HepG2 (cell line): ENCODE data around the gene EED.

ENCODE experiments used
- RFX5 ChIP-seq: IDR thresholded peaks from 2 replicates; pipeline ENCODE4 v1.6.1; 2011; ENCODE audit warnings: low read depth, low read length, improper control_type of control experiment
- TF ChIP-seq, protein P1 (sequence below): sonication (generic); formaldehyde crosslinking; IDR thresholded peaks from 2 replicates; pipeline ENCODE4 v1.5.0; 2020; ENCODE audit warnings: mild to moderate bottlenecking, missing genetic modification reagents, moderate library complexity

DNA sequence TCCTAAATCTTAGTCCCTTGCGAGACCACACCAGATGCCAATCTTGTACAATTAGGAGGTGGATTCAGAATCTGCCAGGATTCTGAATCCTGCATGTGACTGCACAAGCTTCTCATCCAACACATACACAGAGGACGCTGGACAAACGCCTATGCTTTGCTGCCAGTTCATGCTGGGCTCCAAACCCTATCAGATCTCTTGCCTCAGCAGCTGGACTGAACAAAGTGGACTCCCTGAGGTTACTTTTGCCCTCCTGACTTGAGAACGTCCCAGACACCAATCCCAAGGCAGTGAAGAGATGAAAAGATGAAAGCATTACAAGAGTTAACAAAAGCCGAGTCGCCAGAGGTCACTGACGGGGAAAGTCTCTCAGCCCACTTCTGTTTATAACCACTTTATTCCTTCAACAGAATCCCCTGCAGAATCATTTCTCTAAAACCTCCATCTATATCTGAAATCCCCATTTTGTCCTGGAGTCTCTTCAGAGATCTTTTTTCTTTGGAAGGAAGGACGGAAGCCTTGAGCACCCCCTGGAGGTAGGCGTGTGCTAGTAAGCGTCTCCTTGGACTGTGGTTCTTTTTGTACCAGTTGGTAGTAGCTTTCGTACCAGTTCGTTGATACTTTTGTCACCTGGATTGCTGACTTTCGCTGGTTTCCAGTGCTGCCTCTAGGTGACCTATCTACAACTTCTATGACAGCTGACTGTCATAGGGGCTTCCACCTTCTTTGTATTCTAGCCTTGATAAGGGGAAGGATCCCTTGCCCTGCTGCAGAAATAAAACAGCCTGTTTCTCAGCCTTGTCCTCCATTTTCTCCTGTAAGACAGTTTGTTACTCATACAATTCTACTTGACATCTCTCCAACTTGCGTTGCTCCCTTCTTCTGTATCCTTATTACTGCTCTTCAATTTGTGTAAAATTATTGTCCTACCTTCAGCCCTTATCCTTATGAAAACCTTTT, 26.1 kb upstream of the EED start:
- no peak for TF ChIP-seq RFX5
- TF ChIP-seq, protein P1, sequence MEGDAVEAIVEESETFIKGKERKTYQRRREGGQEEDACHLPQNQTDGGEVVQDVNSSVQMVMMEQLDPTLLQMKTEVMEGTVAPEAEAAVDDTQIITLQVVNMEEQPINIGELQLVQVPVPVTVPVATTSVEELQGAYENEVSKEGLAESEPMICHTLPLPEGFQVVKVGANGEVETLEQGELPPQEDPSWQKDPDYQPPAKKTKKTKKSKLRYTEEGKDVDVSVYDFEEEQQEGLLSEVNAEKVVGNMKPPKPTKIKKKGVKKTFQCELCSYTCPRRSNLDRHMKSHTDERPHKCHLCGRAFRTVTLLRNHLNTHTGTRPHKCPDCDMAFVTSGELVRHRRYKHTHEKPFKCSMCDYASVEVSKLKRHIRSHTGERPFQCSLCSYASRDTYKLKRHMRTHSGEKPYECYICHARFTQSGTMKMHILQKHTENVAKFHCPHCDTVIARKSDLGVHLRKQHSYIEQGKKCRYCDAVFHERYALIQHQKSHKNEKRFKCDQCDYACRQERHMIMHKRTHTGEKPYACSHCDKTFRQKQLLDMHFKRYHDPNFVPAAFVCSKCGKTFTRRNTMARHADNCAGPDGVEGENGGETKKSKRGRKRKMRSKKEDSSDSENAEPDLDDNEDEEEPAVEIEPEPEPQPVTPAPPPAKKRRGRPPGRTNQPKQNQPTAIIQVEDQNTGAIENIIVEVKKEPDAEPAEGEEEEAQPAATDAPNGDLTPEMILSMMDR, result peak; percentile 83
